Suprapubic skin (tissue), 3 donors: ENCODE data around the gene MARK3.

Experiments
- CTCF ChIP-seq, 2 donors: fragments of 200-600 bp in 1 of 2; fragments of 450-650 bp in 1 of 2; sonication (generic) in 1 of 2; IDR thresholded peaks; one replicate each; pipeline ENCODE4 v1.5.1; 2016 to 2019; ENCODE audit warnings: antibody characterized with exemption in 2 of 2, mild to moderate bottlenecking in 1 of 2, moderate library complexity in 1 of 2
- EP300 ChIP-seq: sonication (generic); formaldehyde crosslinking; IDR thresholded peaks from one replicate; pipeline ENCODE4 v1.6.1; 2017; ENCODE audit warnings: antibody characterized with exemption
- POLR2A ChIP-seq, 2 donors: fragments of 450-650 bp; IDR thresholded peaks; one replicate each; pipeline ENCODE4 v1.6.1; 2017; ENCODE audit warnings: antibody characterized with exemption in 2 of 2, mild to moderate bottlenecking in 2 of 2, moderate library complexity in 2 of 2

GRCh38 chr14:103503296-103503695 is 118.1 kb downstream of the MARK3 start:
- no peak for TF ChIP-seq CTCF (IDR thresholded peaks at IDR 0.05)
- no peak for TF ChIP-seq EP300
- TF ChIP-seq POLR2A (IDR thresholded peaks at IDR 0.05), result no peak
